Keratinocyte (primary cell): Measurements from ENCODE around the gene IL1RAP. TPM values are rescaled to one million over a fixed set of nuclear protein-coding genes. Genes with fewer than 3 reads are reported as not detected.
"Not testable (repeated sequence)": the region's sequence is repeated elsewhere in the genome, so short reads cannot be mapped to it uniquely, and the experiment has no call there.

Source experiments
- DNase-seq: peaks from one replicate; pipeline ENCODE4 v3.0.0-alpha.2; 2011; ENCODE audit warnings: low read depth, missing footprints, low spot score
- FAIRE-seq: peaks from 2 replicates; lab custom pipeline; 2011; peaks lifted over from hg19 to GRCh38; lab: Jason Lieb, UNC
- H2AFZ ChIP-seq: 2 replicates; pipeline ENCODE4 v1.6.0; 2012; ENCODE audit warnings: low read length, control low read depth, inconsistent platforms; ENCODE audit not compliant: control insufficient read depth
- H3K27ac ChIP-seq: 2 replicates; pipeline ENCODE4 v1.5.1; 2011; ENCODE audit warnings: low read length; ENCODE audit not compliant: control insufficient read depth, insufficient read depth
- H3K27me3 ChIP-seq: 3 replicates; pipeline ENCODE4 v1.6.0; 2011; ENCODE audit warnings: low read length; ENCODE audit not compliant: control insufficient read depth, insufficient read depth; ENCODE audit errors: extremely low read depth
- H3K36me3 ChIP-seq, 2 experiments: 2 replicates in 1 of 2; 3 replicates in 1 of 2; pipeline ENCODE4 v1.5.1; 2011; ENCODE audit warnings: low read length in 2 of 2, mild to moderate bottlenecking in 1 of 2; ENCODE audit not compliant: control insufficient read depth in 2 of 2, insufficient read depth in 2 of 2; ENCODE audit errors: extremely low read depth in 1 of 2
- H3K4me1 ChIP-seq: 3 replicates; pipeline ENCODE4 v1.5.1; 2011; ENCODE audit warnings: low read length; ENCODE audit not compliant: control insufficient read depth, insufficient read depth; ENCODE audit errors: extremely low read depth
- H3K4me2 ChIP-seq: 3 replicates; pipeline ENCODE4 v1.6.0; 2011; ENCODE audit warnings: low read depth, low read length; ENCODE audit not compliant: control insufficient read depth, insufficient read depth; ENCODE audit errors: extremely low read depth
- H3K4me3 ChIP-seq, 3 experiments: fragments of 200-600 bp in 1 of 3; sonication (generic) in 1 of 3; 2 replicates in 2 of 3; 3 replicates in 1 of 3; pipeline ENCODE4 v1.5.1; 2011 to 2016; ENCODE audit warnings: low read length in 3 of 3, mild to moderate bottlenecking in 3 of 3, control low read depth in 2 of 3, inconsistent platforms in 1 of 3, low read depth in 1 of 3, mixed read lengths in 1 of 3, mixed run types in 1 of 3, moderate library complexity in 1 of 3; ENCODE audit not compliant: control insufficient read depth in 2 of 3, insufficient read depth in 2 of 3; ENCODE audit errors: extremely low read depth in 1 of 3
- H3K79me2 ChIP-seq: 2 replicates; pipeline ENCODE4 v1.6.0; 2012; ENCODE audit warnings: low read length; ENCODE audit not compliant: control insufficient read depth, insufficient read depth
- H3K9ac ChIP-seq: 3 replicates; pipeline ENCODE4 v1.6.0; 2011; ENCODE audit warnings: low read length; ENCODE audit not compliant: control insufficient read depth, insufficient read depth; ENCODE audit errors: extremely low read depth
- H3K9me1 ChIP-seq: 3 replicates; pipeline ENCODE4 v1.6.0; 2011; ENCODE audit warnings: low read length; ENCODE audit not compliant: control insufficient read depth, insufficient read depth; ENCODE audit errors: extremely low read depth
- H3K9me3 ChIP-seq: 2 replicates; pipeline ENCODE4 v1.5.1; 2012; ENCODE audit warnings: low read depth, low read length; ENCODE audit not compliant: control insufficient read depth
- H4K20me1 ChIP-seq: 3 replicates; pipeline ENCODE4 v1.6.0; 2011; ENCODE audit warnings: low read length; ENCODE audit not compliant: control insufficient read depth, insufficient read depth; ENCODE audit errors: extremely low read depth
- CTCF ChIP-seq, 3 experiments: IDR thresholded peaks in 1 of 3; conservative IDR thresholded peaks in 1 of 3; optimal IDR thresholded peaks in 1 of 3; 2 replicates in 2 of 3; 3 replicates in 1 of 3; pipeline versions ENCODE3 to v1.5.1; 2011; ENCODE audit warnings: low read length in 3 of 3, mild to moderate bottlenecking in 3 of 3, moderate library complexity in 2 of 3, control low read depth in 1 of 3, inconsistent platforms in 1 of 3; ENCODE audit not compliant: insufficient read depth in 2 of 3; ENCODE audit errors: extremely low read depth in 1 of 3
- EZH2 ChIP-seq: IDR thresholded peaks from one replicate; pipeline ENCODE4 v1.6.1; 2012; ENCODE audit warnings: inconsistent platforms, mild to moderate bottlenecking, low read length, moderate library complexity
- dilution Hi-C: fragments of 300-500 bp; cut with MboI; formaldehyde crosslinking; loops from one replicate; pipeline ENCODE4 v1.7.0; 2020; ENCODE audit warnings: low sequenced_read_pairs; ENCODE audit not compliant: extremely low pct_ligation_motif_present
- polyA plus RNA-seq, 5 experiments: library from polyadenylated mRNA; depleted of rRNA in 3 of 5; stranded (reverse) in 3 of 5; stranded (forward) in 1 of 5; unstranded in 1 of 5; fragments of >200 nt; gene quantifications; 1 replicate in 1 of 5; 2 replicates in 3 of 5; 3 replicates in 1 of 5; pipeline versions ENCODE4 v1.2.1 to v1.2.3, GENCODE V29; 2011 to 2012; ENCODE audit warnings: missing spikeins in 2 of 5, low read depth in 1 of 5, low replicate concordance in 1 of 5

Gene IL1RAP
- polyA plus RNA-seq, 1 donor (not counting 4 experiments of a cell fraction or from before 2014, with no cell fraction given), result 69.7 TPM

- FAIRE-seq (no peak), DNase-seq (no peak)
- no peaks in the 10 kb centered on the region for H3K9me3 ChIP-seq
These were observed 162.6 kb downstream of the IL1RAP start for GRCh38 chr3:190676481-190676880.

GRCh38 chr3:190677001-190677400 lies 163.1 kb downstream of the IL1RAP start:
- Histone ChIP-seq H3K4me3 (no peak overlapping the region), H3K9ac (no peak overlapping the region), H3K36me3 (no peaks in the 10 kb centered on the region), H4K20me1 (no peaks in the 10 kb centered on the region), H3K9me1 (no peaks in the 10 kb centered on the region), H3K4me1 (no peaks in the 10 kb centered on the region), H3K9me3 (no peaks in the 10 kb centered on the region), H3K4me2 (no peak overlapping the region), H3K79me2 (no peaks in the 10 kb centered on the region), H2AFZ (no peak overlapping the region), H3K27ac (no peak overlapping the region), H3K27me3 (no peaks in the 10 kb centered on the region)
- DNase-seq (no peak), FAIRE-seq (no peak)
- TF ChIP-seq EZH2 (no peak), CTCF (optimal IDR thresholded peaks at IDR 0.05 in 1 of 3, IDR thresholded peaks at IDR 0.05 in 1 of 3, conservative IDR thresholded peaks at IDR 0.05 in 1 of 3; ENCODE audit: extremely low read depth in 1 of 3, insufficient read depth in 2 of 3, low read length in 3 of 3) (no peak)
- dilution Hi-C loops, result no loop called here

More at GRCh38 chr3:190676481-190676880, 162.6 kb downstream of the IL1RAP start:
- Histone ChIP-seq H3K79me2 (no peaks in the 10 kb centered on the region), H2AFZ (no peak overlapping the region), H4K20me1 (no peaks in the 10 kb centered on the region), H3K36me3 (no peaks in the 10 kb centered on the region), H3K9me1 (no peaks in the 10 kb centered on the region), H3K27ac (no peak overlapping the region), H3K27me3 (no peaks in the 10 kb centered on the region), H3K4me1 (no peaks in the 10 kb centered on the region), H3K9ac (no peak overlapping the region), H3K4me3 (no peak overlapping the region), H3K4me2 (no peak overlapping the region)
- no peak for TF ChIP-seq EZH2
- TF ChIP-seq CTCF (optimal IDR thresholded peaks at IDR 0.05 in 1 of 3, IDR thresholded peaks at IDR 0.05 in 1 of 3, conservative IDR thresholded peaks at IDR 0.05 in 1 of 3; ENCODE audit: extremely low read depth in 1 of 3, insufficient read depth in 2 of 3, low read length in 3 of 3), result no peak
- dilution Hi-C loops, result no loop called here

- H2AFZ ChIP-seq, H3K4me1 ChIP-seq, H3K4me3 ChIP-seq, DNase-seq, FAIRE-seq, H3K27me3 ChIP-seq, H3K9ac ChIP-seq, H3K4me2 ChIP-seq, H4K20me1 ChIP-seq, dilution Hi-C loops, H3K9me3 ChIP-seq, H3K9me1 ChIP-seq, H3K79me2 ChIP-seq, H3K27ac ChIP-seq, H3K36me3 ChIP-seq: not testable (repeated sequence)
These were observed 164.0 kb downstream of the IL1RAP start for GRCh38 chr3:190677868-190678267.
